ENCODE measurements around the gene SULT1A1.
"Not testable (repeated sequence)": the region's sequence is repeated elsewhere in the genome, so short reads cannot be mapped to it uniquely, and the experiment has no call there.

SULT1A1 gene

GRCh38 chr16:28585674-28586073 lies 24.2 kb downstream of the SULT1A1 start:
- H3K27ac Mint-ChIP-seq, result peak overlapping the region in 1 of 2 donors; percentile 64
- H3K4me1 Mint-ChIP-seq, result no peaks in the 10 kb centered on the region
- no peaks in the 10 kb centered on the region for H3K27me3 Mint-ChIP-seq
- no peaks in the 10 kb centered on the region for H3K9me3 Mint-ChIP-seq
- DNase-seq (no peak), ATAC-seq (no peak)
- H3K4me3 Mint-ChIP-seq, result no peak overlapping the region

GRCh38 chr16:28580726-28581315 lies 29.0 kb downstream of the SULT1A1 start:
- DNase-seq, result no peak
- no peaks in the 10 kb centered on the region for H3K27me3 Mint-ChIP-seq
- ATAC-seq, result no peak
- H3K27ac Mint-ChIP-seq, result peak overlapping the region; percentile 20 to 69
- no peaks in the 10 kb centered on the region for H3K4me1 Mint-ChIP-seq
- no peak overlapping the region for H3K4me3 Mint-ChIP-seq
- H3K9me3 Mint-ChIP-seq, result no peaks in the 10 kb centered on the region

- H3K27me3 Mint-ChIP-seq, result no peaks in the 10 kb centered on the region
- no peaks in the 10 kb centered on the region for H3K9me3 Mint-ChIP-seq
- DNase-seq (no peak), ATAC-seq (no peak)
- H3K4me3 Mint-ChIP-seq, result no peak overlapping the region
- peaks cover 21% of the 10 kb centered on the region for H3K4me1 Mint-ChIP-seq
- no peak overlapping the region for H3K27ac Mint-ChIP-seq
These were observed 34.3 kb downstream of the SULT1A1 start for GRCh38 chr16:28575446-28576109.

GRCh38 chr16:28574925-28575324 lies 34.9 kb downstream of the SULT1A1 start:
- Mint-ChIP-seq H3K27me3 (no peaks in the 10 kb centered on the region), H3K27ac (no peak overlapping the region), H3K4me3 (no peak overlapping the region), H3K4me1 (peaks cover 23% of the 10 kb centered on the region), H3K9me3 (no peaks in the 10 kb centered on the region)
- ATAC-seq (no peak), DNase-seq (no peak)

- ATAC-seq, result no peak
These were observed 35.8 kb downstream of the SULT1A1 start for GRCh38 chr16:28573738-28574718.

GRCh38 chr16:28572696-28573510 lies 36.9 kb downstream of the SULT1A1 start:
- Mint-ChIP-seq H3K27me3 (no peaks in the 10 kb centered on the region), H3K27ac (peak overlapping the region; percentile 21 to 81), H3K4me1 (peaks cover 32% of the 10 kb centered on the region), H3K4me3 (no peak overlapping the region), H3K9me3 (no peaks in the 10 kb centered on the region)
- ATAC-seq (no peak), DNase-seq (no peak)

More at GRCh38 chr16:28573738-28574718, 35.8 kb downstream of the SULT1A1 start:
- no peak for DNase-seq
- Mint-ChIP-seq H3K27me3 (no peaks in the 10 kb centered on the region), H3K4me3 (no peak overlapping the region), H3K4me1 (peaks cover 32% of the 10 kb centered on the region), H3K9me3 (no peaks in the 10 kb centered on the region), H3K27ac (peak overlapping the region in 1 of 2 donors; percentile 30)

- DNase-seq (no peak), ATAC-seq (no peak)
- Mint-ChIP-seq H3K9me3 (peaks cover 10 to 16% of the 10 kb centered on the region in 2 donors), H3K27me3 (no peaks in the 10 kb centered on the region), H3K4me3 (no peak overlapping the region), H3K27ac (no peak overlapping the region), H3K4me1 (peaks cover 32% of the 10 kb centered on the region)
These were observed 39.7 kb downstream of the SULT1A1 start for GRCh38 chr16:28569968-28570752.

- peaks cover 27% of the 10 kb centered on the region for H3K4me1 Mint-ChIP-seq
These were observed 40.8 kb downstream of the SULT1A1 start for GRCh38 chr16:28569021-28569420.

GRCh38 chr16:28567292-28567691 lies 42.6 kb downstream of the SULT1A1 start:
- Mint-ChIP-seq H3K27me3 (no peaks in the 10 kb centered on the region), H3K27ac (no peak overlapping the region), H3K9me3 (peaks cover 10 to 16% of the 10 kb centered on the region in 2 donors), H3K4me3 (no peak overlapping the region), H3K4me1 (peaks cover 26% of the 10 kb centered on the region)
- no peak for ATAC-seq
- DNase-seq, result no peak

More at GRCh38 chr16:28569021-28569420, 40.8 kb downstream of the SULT1A1 start:
- Mint-ChIP-seq H3K27ac (no peak overlapping the region), H3K4me3 (no peak overlapping the region), H3K9me3 (peaks cover 10 to 16% of the 10 kb centered on the region in 2 donors), H3K27me3 (no peaks in the 10 kb centered on the region)
- ATAC-seq (no peak), DNase-seq (no peak)

GRCh38 chr16:28566233-28566925 lies 43.5 kb downstream of the SULT1A1 start:
- ATAC-seq, H3K4me3 Mint-ChIP-seq, DNase-seq, H3K27me3 Mint-ChIP-seq, H3K27ac Mint-ChIP-seq: not testable (repeated sequence)
- Mint-ChIP-seq H3K9me3 (peaks cover 10 to 16% of the 10 kb centered on the region in 2 donors), H3K4me1 (peaks cover 33% of the 10 kb centered on the region)

GRCh38 chr16:28563218-28563617 lies 46.6 kb downstream of the SULT1A1 start:
- no peak overlapping the region for H3K27ac Mint-ChIP-seq
- no peaks in the 10 kb centered on the region for H3K27me3 Mint-ChIP-seq
- ATAC-seq (no peak), DNase-seq (no peak)
- H3K4me1 Mint-ChIP-seq, result peaks cover 31% of the 10 kb centered on the region
- peaks cover 10 to 16% of the 10 kb centered on the region in 2 donors for H3K9me3 Mint-ChIP-seq
- H3K4me3 Mint-ChIP-seq, result no peak overlapping the region

GRCh38 chr16:28562199-28562598 lies 47.6 kb downstream of the SULT1A1 start:
- no peak for ATAC-seq
- Mint-ChIP-seq H3K4me1 (peaks cover 34% of the 10 kb centered on the region), H3K27ac (no peak overlapping the region), H3K27me3 (no peaks in the 10 kb centered on the region), H3K4me3 (no peak overlapping the region), H3K9me3 (peaks cover 5 to 11% of the 10 kb centered on the region in 2 donors)
- DNase-seq, result no peak

- no peak for DNase-seq
These were observed 48.2 kb downstream of the SULT1A1 start for GRCh38 chr16:28561557-28562187.

More at GRCh38 chr16:28561557-28562187, 48.2 kb downstream of the SULT1A1 start:
- Mint-ChIP-seq H3K9me3 (peaks cover 4 to 9% of the 10 kb centered on the region in 2 donors), H3K4me1 (peaks cover 40% of the 10 kb centered on the region), H3K4me3 (no peak overlapping the region), H3K27me3 (no peaks in the 10 kb centered on the region), H3K27ac (no peak overlapping the region)
- no peak for ATAC-seq

All from stimulated activated naive CD8-positive, alpha-beta T cell treated with anti-CD3 and anti-CD28 coated beads, Interleukin-15, amount 100 ng/mL, for 72 hours (primary cell).